Posterior vena cava (tissue), 2 donors: ENCODE results near the gene ATP6V1C2. TPM values are rescaled to one million over a fixed set of nuclear protein-coding genes. Genes with fewer than 3 reads are reported as not detected.

ENCODE experiments used
- DNase-seq: peaks from one replicate; pipeline ENCODE4 v3.0.0-alpha.2; 2020; ENCODE audit warnings: low spot score
- intact Hi-C, 2 donors: fragments of 100-400 bp; cut with DNase I; formaldehyde crosslinking; loops; one replicate each; pipeline versions ENCODE4 v1.14.1 to v1.14.2; 2022 to 2023
- total RNA-seq, 2 donors: library from RNA; stranded (reverse); fragmentation: NEBNext Ultra II Directional; extraction: Animal tissue kit (Norgen Biotek cat#: 25700); gene quantifications; one replicate each; pipeline ENCODE4 v1.2.1, GENCODE V29; 2021
- donor health status: DM: yes; HTN: yes; CAD: no.
- donor health status: DM: yes; HTN: yes; CAD: no.

ATP6V1C2 gene
- total RNA-seq, 2 donors from 2014 or later: 0.33 to 0.42 TPM

DNA sequence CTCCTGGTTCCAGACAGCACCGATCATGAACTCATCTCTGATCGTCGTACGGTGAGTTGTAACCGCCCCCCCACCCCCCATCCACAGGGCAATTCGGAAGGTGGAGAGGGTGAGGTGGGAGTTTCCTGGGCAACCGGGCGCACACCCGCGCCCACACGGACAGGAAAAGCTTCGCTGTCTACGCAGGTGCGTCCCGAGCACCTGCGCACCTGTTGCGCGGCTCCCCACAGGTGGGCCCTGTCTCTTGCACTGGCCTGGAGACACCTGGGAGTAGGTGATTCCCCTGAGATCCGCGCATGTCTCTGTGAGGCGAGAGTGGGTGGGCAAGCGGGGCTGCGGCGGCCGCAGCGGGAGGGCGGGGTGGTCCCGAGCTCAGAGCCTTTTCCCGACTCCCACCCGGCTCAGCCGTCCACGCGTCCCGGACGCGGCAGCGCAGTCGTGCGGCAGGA lies 459 bp upstream of the ATP6V1C2 start:
- no peak for DNase-seq

DNA sequence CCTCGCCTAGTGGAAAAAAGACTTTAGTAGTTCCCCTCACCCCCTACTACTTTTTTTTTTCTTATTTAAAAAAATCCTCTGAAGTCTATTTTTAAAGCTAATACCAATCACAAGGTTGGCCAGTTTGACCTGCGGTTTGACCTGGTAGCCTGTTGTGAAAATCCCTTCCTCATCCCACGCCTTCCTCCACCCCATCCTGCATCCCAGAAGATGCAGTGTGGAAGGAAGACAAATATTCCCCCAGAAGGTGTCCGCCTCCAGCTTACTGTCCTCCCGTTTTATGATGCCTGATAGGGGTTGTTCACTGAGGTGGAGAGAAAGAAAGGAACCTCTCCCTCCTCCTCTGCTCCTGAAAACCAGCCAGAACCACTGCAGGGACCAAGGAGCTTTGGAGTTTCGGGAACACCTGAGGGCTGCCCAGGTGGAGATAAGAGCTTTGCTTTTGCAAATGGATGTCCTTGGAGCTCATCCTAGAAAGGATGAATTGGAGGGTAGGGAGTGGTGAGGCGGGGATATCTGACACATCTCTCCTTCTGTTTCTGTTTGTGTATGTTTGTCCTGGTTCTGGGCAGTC lies 909 bp downstream of the ATP6V1C2 start:
- no peak for DNase-seq
- intact Hi-C loops: no loop called here

More for the DNA sequence above, 459 bp upstream of the ATP6V1C2 start:
- intact Hi-C loops: loop anchor here in 1 of 2 donors (1.0 kb wide), 1 partner anchor 41 kb away; no protein-coding TSS in a partner anchor

DNA sequence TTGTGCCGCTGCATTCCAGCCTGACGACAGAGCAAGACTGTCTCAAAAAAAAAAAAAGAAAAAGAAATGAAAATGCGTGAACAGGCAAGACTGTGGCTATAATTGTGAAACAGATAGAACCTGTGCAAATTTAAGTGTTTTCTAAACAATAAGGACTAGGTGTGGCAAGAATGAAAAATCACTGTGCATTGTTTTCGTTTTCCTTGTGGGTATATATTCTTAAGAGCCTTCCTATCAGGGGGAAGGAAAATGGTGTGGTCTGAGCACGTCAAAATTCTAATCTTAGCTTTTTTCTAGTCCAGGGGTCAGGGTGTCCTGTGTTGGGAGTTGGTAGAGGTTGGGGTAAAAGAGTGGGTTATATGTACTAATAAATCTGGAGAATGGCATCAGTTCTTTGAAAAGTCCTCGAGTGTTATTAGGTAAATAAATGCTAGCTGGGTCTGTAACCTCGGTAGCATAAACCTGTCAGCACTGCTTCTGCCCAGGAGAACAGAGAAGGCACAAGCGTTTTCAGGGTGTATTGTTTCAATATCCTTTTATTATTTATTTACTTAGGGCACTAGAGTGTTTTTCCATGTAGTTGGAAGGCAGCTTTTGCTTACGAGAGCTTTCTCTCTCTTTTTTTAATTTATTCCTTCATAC lies 11.6 kb downstream of the ATP6V1C2 start:
- intact Hi-C loops: no loop called here
- no peak for DNase-seq

DNA sequence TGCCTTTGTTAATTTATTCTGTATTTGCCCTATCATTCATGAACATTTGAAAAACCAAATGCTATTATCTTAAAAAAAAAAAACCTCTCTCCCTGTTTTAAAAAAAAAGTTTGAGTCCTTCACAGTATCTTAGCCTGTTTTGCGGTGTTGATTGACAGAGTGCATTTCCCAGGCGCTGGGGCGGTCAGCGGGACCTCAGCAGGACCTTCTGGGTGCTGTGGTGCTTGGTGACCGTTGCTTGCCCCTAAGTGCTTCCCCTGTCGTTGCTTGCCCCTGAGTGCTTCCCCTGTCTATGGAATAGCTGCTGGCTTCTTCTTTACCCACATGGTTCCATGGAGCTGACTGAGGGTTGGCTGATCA lies 12.1 kb downstream of the ATP6V1C2 start:
- intact Hi-C loops: no loop called here
- DNase-seq: no peak

DNA sequence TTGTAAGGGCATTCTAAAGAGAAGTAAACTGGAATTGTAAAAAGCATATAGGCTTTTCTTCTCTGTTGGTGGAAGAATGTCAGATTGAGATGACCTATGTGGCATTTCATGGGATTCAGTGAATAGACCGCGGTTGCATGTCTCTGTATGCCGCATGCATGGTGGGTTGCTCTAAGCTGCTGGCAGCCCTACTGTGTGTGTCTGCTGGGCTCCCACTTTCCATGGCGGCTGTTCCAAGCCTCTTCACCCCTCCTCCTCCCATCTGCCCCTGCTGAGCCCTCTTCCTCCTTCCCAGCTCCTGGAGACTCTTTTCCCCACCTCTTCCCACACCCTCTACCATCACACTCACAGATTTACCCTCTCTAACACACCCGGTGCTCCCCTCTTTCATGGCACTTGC lies 12.6 kb downstream of the ATP6V1C2 start:
- intact Hi-C loops: no loop called here
- no peak for DNase-seq

DNA sequence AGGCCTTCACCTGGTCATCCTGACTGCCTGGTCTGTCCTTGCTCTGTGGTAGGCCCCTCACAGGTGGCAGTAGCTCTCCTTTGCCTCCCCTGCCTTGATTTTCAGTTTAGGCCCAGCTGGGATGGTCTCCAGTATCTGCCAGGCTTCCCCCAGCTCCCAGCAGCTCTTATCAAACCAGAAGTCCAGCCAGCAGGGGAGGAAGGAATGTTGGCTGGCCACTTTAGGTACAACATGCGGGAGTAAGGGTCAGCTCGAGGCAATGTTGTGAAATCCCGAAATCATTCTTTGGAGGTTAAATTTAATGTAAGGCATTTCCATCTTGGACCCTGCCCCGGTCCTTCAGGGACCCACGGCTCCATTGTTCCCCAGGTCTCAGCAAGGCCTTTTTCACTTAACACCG lies 16.8 kb downstream of the ATP6V1C2 start:
- no peak for DNase-seq
- intact Hi-C loops: no loop called here

DNA sequence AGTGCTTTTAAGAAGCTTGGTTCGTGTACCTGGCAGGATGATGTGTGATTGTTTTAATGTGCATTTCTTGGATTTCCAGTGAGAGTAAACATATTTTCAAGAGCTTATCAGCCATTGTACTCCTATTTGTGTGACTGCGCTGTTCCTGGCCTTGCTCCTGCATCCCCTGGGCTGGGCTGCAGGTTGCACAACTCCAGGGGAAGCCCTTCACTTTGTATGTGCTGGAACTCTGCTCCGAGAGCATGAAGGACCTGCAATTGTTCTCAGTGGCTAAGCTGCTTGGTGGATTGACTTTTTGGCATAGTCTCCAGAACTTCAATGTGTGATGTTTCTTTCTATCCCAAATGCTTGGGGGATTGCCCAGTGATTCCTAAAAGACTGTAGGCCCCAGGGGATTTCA lies 18.8 kb downstream of the ATP6V1C2 start:
- DNase-seq: peak; percentile 22
- intact Hi-C loops: no loop called here

DNA sequence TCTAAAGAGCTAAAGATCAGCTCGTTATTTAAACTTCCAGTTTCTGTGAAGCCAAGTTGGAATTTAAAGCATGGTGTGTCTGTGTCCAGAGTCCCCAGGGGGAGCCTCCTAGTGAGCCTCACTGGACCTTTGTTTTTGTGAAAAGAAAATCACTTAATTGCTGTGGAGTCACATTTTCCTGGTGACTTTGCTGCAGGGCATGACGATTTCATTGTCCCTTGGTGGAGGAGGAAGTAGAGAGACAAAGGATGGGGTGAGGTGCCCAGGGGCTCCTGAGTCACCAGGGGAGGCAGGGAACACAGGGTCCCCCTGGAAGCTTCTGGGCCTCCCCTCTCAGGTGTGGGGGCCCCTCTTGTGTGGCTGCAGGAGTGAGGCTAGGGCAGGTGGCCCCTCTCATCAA lies 19.7 kb downstream of the ATP6V1C2 start:
- intact Hi-C loops: no loop called here
- DNase-seq: no peak

DNA sequence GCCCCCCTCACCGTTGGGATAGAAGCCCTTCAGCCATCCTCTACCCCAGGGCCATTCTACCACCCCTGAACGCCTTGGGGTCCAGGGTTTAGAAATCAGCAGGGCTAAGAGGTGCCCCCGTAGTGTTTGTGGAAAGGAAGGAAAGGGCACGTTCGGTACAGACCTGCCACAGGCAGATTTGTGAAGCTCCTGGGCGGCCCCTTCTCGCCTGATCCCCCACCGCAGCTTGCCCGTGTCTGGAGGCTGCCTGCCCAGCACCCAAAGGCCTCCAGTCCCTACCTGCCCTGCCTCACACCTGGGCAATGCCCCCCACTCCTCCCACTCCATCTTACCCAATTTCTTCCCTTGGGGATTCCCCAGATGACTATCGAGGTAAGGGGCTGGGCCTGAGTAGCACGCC lies 21.2 kb downstream of the ATP6V1C2 start:
- intact Hi-C loops: no loop called here
- peak; percentile 44 for DNase-seq

DNA sequence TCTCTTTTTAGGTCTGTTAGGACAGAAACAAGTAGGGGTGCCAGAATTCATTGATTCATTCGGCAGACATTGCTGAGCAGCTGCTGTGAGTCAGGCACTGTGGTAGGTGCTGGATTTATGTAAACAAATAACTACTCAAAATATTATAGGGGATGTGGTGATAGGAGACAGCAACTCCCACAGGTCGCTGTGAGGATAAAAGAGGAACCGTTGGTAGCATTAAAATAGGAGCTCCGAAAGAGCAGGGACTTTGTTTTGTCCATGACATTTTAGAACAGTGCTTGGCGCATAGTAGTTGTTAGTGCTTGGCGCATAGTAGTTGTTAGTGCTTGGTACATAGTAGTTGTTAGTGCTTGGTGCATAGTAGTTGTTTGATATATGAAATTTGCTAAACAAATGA lies 29.2 kb downstream of the ATP6V1C2 start:
- DNase-seq: no peak
- intact Hi-C loops: no loop called here

DNA sequence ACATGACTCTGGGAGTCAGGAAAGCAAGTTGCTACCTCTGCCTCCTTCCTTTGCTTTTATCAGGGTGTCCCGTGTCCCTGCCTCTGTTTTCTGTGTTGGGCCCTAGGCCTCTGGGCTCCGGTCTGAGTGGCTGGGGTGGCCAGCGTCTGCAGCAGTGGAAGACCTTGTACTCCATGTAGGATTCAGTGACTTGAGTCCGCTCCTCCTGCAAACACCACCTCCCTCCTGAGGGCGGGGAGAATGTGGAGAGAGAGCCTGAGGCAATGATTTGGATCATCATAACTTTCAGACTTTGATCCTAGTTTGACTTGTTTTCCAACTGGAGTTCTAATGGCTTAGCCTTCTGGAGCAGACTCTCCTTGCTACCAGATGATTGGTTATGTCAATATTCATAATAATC lies 30.8 kb downstream of the ATP6V1C2 start:
- peak; percentile 45 for DNase-seq
- intact Hi-C loops: no loop called here

DNA sequence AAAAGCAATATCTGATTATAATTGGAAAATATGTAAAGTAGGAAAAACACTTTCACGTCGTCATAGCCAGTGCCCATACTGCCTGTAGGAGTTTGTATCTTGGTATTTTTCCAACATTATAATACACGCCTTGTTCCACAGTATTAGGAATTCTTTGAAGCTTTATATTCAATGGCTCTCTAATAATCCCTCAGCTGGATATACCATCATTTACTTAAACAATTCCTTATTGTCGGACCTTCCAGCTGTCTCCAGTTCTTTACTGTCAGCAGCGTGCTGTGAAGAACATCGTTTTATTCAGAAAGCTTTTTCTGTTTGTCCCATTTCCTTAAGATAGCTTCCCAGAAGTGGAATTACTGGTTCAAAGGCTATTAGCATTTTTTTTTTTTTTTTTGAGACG lies 31.7 kb downstream of the ATP6V1C2 start:
- peak; percentile 1 for DNase-seq
- intact Hi-C loops: no loop called here

DNA sequence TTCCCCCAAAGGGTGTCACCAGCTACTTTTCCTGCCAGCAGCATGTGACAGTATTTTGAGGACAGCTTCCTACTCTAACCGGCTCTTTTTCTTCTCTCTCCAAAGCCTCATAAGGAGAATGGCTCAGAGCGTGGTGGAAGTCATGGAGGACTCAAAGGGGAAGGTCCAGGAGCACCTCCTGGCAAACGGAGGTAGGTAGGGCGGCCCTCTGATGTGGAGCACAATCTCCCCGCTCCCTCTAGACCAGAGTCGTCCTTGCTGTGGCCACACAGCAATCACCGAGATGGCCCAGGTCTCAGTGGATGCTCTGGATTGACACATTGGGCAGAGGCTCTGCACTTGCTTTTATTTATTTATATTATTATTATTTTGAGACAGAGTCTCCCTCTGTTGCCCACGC lies 32.4 kb downstream of the ATP6V1C2 start:
- DNase-seq: peak; percentile 17
- intact Hi-C loops: no loop called here

DNA sequence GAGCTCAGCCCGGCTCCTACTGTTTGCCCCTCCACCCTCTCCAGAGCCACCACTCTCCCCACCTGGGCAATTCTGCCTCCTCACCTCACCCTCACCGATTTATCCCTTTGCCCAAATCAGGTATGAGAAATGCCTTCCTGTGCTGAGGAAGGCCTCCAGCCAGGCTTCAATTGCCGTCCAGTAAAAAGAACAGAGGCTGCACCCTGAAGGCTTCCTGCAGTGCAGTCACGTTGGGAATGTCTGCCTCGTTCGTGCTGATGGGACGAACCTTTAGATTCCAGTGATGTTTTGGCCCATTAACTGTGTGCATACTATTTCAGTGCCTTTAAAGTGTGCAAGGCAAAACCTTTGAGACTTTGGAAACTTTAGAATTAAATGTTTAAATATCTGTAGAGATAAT lies 34.2 kb downstream of the ATP6V1C2 start:
- intact Hi-C loops: no loop called here
- peak; percentile 12 for DNase-seq

DNA sequence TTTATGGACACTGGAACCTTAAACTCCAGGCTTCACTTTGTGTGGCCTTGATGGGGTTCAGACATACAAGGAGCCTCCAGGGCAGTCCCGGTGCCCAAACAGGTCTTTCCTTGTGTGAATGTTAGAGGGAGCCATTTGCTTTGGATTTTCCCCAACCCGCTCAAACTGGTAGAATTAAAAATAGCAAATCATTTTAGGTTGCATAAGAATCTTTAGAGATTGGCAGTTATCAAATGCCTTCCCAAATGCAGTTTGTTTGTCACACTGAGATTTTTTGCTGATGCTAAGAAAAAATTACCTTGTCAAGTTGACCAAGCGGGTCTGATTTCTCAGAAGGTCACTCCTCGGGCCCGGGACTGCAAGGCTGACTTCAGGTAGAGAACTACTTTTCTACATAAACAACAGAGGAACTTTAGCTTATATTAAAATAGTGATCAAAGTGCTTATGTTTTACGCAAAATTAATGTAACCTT lies 36.4 kb downstream of the ATP6V1C2 start:
- DNase-seq: peak; percentile 40
- intact Hi-C loops: no loop called here

DNA sequence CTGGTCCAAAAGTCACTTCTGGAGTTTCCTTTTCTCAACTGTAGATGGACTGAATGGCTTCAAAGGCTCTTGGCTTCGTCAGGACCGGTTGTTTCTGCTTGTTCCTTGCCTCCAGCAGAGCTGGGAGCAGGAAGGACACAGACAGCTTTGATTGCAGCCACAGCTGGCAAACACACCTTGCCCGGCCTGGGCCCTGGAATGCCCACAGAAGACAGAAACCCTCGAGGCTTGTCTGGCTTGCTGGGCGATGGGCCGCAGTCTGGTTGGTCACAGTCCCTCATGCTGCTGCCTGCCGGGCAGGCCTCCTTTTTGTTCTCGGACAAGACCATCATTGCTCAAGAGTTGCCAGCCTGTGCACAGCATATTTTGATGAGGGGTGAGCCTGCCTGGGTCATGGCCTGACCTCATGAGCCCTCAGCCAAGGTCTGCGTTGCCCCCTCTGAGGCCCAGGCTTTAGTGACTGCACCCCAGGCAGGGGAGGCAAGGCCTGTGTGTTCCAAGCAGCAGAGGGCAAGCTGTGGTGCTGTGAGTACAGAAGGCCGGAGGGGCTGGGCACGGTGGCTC lies 37.8 kb downstream of the ATP6V1C2 start:
- intact Hi-C loops: no loop called here
- DNase-seq: peak; percentile 55

DNA sequence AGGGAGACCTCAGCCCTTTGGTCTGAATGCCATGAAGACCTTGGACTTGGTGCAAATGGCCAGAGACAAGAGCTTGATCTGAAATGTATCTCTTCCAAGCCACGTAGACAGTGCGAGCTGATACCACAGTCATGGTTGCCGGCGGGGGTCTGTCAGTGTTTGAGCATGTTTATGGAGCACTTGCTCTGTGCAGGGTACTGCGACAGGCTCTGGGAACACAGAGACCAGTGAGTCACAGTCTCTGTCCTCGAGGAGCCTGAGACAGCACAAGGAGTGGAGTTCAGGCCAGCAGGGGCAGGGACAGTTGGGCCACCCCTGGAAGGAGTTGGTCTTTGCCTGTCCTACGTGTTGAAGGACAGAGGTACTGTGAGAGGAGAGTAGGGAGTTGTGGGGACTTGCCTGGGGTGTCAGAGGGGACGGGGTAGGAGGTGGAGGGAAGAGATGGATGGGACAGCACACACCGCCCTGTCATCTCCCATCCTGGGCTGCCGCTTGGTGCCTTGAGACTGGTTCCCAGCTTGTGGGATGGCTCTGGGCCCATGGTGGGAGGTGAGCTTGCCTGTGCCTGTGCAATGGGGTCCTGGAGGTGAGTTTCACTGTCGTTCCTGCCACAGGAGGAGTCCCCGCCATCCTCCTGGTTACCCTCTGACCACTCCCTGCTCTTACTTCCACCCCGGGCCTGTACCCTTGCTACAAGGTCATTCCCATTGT lies 39.5 kb downstream of the ATP6V1C2 start:
- no peak for DNase-seq
- intact Hi-C loops: no loop called here

DNA sequence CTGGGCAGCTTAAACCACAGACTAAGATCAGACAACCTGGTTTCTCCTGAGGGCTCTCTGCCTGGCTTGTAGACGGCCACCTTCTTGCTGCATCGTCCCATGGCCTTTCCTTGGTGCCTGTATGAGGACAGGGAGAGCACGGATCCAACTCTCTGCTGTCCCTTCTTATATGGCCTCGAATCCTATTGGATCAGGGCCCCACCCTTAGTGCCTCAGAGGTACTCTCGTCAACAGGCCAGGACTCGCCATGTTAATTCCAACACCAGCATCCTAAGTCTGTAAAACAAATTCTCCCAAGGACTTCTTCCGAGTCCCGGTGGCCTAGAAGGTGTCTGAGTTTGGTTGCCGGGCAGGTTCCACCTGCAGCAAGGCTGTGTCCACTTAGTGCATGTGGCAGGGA lies 40.2 kb downstream of the ATP6V1C2 start:
- DNase-seq: no peak
- intact Hi-C loops: no loop called here

DNA sequence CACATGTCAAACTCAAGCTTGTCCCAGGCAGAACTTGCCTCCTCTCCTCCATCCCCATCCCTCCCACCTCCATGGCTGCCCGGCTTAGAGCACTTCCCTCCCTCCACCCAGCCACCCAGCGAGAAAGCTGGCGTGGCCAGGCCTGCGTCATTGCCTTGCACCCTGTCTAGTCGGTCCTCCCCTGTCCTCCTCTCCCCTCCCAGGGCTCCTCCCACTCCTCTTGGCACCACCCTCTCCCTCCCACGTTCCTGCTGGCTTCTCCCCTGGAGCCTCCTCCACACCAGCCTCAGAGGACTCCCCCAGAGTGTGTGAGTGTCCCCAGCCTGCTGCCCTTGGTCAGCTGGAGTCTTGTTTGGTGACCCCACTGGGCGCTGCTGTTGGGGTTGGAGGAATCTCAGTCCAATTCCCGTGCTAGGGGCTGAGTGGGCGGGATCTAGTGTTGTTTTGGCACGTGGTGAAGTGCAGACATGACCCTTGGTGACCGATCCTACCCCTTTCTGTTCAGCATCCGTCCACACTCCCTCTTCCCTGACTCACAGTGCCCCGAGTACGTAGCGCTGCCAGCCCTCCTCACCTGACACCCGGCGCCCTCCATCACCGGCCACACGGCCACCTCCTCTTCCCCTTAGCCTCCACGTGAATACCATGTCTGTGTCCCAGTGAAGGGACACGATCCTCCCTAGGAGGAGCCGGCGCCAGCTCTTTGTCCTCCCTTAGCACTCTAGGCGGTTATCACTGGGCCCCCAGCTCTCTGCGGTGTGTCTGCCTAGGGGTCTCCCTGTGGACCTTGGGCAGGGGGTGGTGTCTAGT lies 41.4 kb downstream of the ATP6V1C2 start:
- peak; percentile 71 for DNase-seq
- intact Hi-C loops: loop anchor here in 1 of 2 donors (1.0 kb wide), 1 partner anchor 42 kb away; the partner anchor contains the start of gene ATP6V1C2

DNA sequence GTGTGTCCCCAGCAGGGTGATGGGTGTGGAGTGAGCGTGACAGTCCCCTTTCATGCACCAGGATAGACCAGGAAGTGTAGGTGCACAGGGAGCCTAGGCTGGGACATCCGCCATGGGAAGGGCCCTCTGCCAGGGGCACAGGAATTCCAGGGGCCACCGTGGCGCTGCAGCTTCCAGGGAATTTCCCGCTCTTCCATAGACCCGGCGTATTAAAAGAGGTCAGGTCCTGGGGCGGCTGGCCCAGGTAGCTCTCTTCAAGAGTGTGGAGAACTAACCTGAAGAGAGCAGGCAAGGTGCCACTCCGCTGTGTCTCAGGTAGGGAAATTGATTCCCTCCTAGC lies 42.0 kb downstream of the ATP6V1C2 start:
- no peak for DNase-seq
- intact Hi-C loops: no loop called here
